ENCODE measurements around the gene PPIG. TPM values are rescaled to one million over a fixed set of nuclear protein-coding genes. Genes with fewer than 3 reads are reported as not detected.

The PPIG gene
- polyA plus RNA-seq, 1 of the 3 experiments (the other 2 are of a cell fraction) = 8.3 TPM

DNA sequence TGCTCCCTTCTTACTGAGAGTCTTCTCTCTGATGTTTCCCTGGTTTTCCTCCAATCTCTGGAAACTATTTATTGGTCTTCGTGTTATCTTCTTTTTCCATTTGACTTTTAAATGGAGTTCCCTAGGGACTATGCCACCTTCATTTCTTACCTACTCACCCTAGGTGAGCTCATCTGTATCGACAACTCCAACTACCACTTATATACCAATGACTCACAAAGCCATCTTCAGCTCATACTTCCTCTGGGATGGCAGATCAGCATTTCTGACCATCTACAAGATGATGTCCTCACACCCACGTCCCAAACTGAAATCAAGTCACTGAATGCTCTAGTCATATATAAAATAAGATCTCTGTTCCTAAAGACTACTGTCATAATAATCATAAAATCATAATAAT lies 69.5 kb downstream of the PPIG start:
- Histone ChIP-seq H2AFZ (ENCODE audit: low read depth) (no peak overlapping the region), H4K20me1 (ENCODE audit: insufficient read depth) (no peaks in the 10 kb centered on the region), H3K9me2 (no peaks in the 10 kb centered on the region), H3K27me3 (ENCODE audit: insufficient read depth) (no peaks in the 10 kb centered on the region), H3K36me3 (replicated peaks in 1 of 2; ENCODE audit: control insufficient read depth in 1 of 2, insufficient read depth in 2 of 2, low read length in 1 of 2) (no peaks in the 10 kb centered on the region), H3K27ac (ENCODE audit: low read depth in 2 of 2, low read length in 1 of 2) (no peak overlapping the region), H3K9me3 (no peaks in the 10 kb centered on the region), H3K4me1 (ENCODE audit: control insufficient read depth in 1 of 2, insufficient read depth in 2 of 2, low read depth in 1 of 2, low read length in 1 of 2) (no peaks in the 10 kb centered on the region), H3K9ac (no peak overlapping the region), H3K79me2 (ENCODE audit: insufficient read depth) (no peaks in the 10 kb centered on the region), H3K4me2 (no peak overlapping the region), H3K4me3 (ENCODE audit: low read depth in 2 of 2, low read length in 1 of 2) (no peak overlapping the region), H3F3A (replicated peaks; ENCODE audit: insufficient read depth) (no peaks in the 10 kb centered on the region)
- 65% methylated on average over 3 of the region's 3 CpGs for WGBS (ENCODE audit: low lambda C conversion rate)
- POLR2A ChIA-PET = no interaction called here
- CTCF ChIA-PET = interaction anchor here (1.0 kb wide), 1 partner anchor 30 kb away, joined by 3 read pairs; no protein-coding TSS in a partner anchor
- TF ChIP-seq RFX5 (IDR thresholded peaks at IDR 0.05; ENCODE audit: low read length) (no peak), YY1 (IDR thresholded peaks at IDR 0.05; ENCODE audit: low read depth) (no peak), RXRA (IDR thresholded peaks at IDR 0.05; ENCODE audit: borderline replicate concordance, low read depth) (no peak), MEF2A (IDR thresholded peaks at IDR 0.05; ENCODE audit: borderline replicate concordance, low read depth) (no peak), SIN3A (IDR thresholded peaks at IDR 0.05; ENCODE audit: borderline replicate concordance, low read depth, low read length) (no peak), GABPA (IDR thresholded peaks at IDR 0.05; ENCODE audit: low read depth) (no peak), POLR2AphosphoS5 (IDR thresholded peaks at IDR 0.05; ENCODE audit: low read depth, low read length) (no peak), RCOR1 (IDR thresholded peaks at IDR 0.05; ENCODE audit: low read length) (no peak), TCF12 (IDR thresholded peaks at IDR 0.05) (no peak), TAF1 (IDR thresholded peaks at IDR 0.05; ENCODE audit: borderline replicate concordance, low read depth, low read length) (no peak)
- TF ChIP-seq, protein P1, sequence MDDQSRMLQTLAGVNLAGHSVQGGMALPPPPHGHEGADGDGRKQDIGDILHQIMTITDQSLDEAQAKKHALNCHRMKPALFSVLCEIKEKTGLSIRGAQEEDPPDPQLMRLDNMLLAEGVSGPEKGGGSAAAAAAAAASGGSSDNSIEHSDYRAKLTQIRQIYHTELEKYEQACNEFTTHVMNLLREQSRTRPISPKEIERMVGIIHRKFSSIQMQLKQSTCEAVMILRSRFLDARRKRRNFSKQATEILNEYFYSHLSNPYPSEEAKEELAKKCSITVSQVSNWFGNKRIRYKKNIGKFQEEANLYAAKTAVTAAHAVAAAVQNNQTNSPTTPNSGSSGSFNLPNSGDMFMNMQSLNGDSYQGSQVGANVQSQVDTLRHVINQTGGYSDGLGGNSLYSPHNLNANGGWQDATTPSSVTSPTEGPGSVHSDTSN (IDR thresholded peaks at IDR 0.05) = no peak
- TF ChIP-seq, protein P2, sequence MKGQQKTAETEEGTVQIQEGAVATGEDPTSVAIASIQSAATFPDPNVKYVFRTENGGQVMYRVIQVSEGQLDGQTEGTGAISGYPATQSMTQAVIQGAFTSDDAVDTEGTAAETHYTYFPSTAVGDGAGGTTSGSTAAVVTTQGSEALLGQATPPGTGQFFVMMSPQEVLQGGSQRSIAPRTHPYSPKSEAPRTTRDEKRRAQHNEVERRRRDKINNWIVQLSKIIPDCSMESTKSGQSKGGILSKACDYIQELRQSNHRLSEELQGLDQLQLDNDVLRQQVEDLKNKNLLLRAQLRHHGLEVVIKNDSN (IDR thresholded peaks at IDR 0.05; ENCODE audit: borderline replicate concordance, low read depth) = no peak
- DNase-seq = no peak

DNA sequence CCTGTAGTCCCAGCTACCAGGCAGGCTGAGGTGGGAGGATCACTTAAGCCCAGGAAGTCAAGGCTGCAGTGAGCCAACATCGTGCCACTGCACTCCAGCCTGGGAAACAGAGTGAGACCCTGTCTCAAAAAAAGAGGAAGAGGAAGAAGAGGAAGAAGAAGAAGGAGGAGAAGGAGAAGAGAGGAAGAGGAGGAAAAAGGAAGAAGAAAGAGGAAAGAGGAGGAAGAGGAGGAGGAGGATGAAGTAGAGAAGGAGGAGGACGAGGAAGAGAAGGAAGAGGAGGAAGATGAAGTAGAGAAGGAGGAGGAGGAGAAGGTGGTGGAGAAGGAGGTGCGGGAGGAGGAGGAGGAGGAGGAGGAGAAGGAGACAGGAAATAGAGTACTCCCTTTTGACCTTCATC lies 72.0 kb downstream of the PPIG start:
- Histone ChIP-seq H3K36me3 (replicated peaks in 1 of 2; ENCODE audit: control insufficient read depth in 1 of 2, insufficient read depth in 2 of 2, low read length in 1 of 2) (no peaks in the 10 kb centered on the region), H3K27me3 (ENCODE audit: insufficient read depth) (no peaks in the 10 kb centered on the region), H3F3A (replicated peaks; ENCODE audit: insufficient read depth) (no peaks in the 10 kb centered on the region), H3K27ac (ENCODE audit: low read depth in 2 of 2, low read length in 1 of 2) (no peak overlapping the region), H3K79me2 (ENCODE audit: insufficient read depth) (no peaks in the 10 kb centered on the region), H3K9ac (no peak overlapping the region), H3K4me2 (no peak overlapping the region), H3K9me2 (no peaks in the 10 kb centered on the region), H4K20me1 (ENCODE audit: insufficient read depth) (no peaks in the 10 kb centered on the region), H3K4me1 (ENCODE audit: control insufficient read depth in 1 of 2, insufficient read depth in 2 of 2, low read depth in 1 of 2, low read length in 1 of 2) (no peaks in the 10 kb centered on the region), H3K4me3 (ENCODE audit: low read depth in 2 of 2, low read length in 1 of 2) (no peak overlapping the region), H2AFZ (ENCODE audit: low read depth) (no peak overlapping the region), H3K9me3 (no peaks in the 10 kb centered on the region)
- 52% methylated on average over 3 of the region's 3 CpGs for WGBS (ENCODE audit: low lambda C conversion rate)
- POLR2A ChIA-PET = no interaction called here
- CTCF ChIA-PET = interaction anchor here (1.0 kb wide), 1 partner anchor 12 kb away, joined by 3 read pairs; no protein-coding TSS in a partner anchor
- DNase-seq = no peak
- TF ChIP-seq GATA2 (CRISPR knock-in tag; IDR thresholded peaks at IDR 0.05) (no peak), RAD21 (IDR thresholded peaks at IDR 0.05; ENCODE audit: low read length) (no peak), ELF1 (IDR thresholded peaks at IDR 0.05) (no peak)
- TF ChIP-seq, protein P3, sequence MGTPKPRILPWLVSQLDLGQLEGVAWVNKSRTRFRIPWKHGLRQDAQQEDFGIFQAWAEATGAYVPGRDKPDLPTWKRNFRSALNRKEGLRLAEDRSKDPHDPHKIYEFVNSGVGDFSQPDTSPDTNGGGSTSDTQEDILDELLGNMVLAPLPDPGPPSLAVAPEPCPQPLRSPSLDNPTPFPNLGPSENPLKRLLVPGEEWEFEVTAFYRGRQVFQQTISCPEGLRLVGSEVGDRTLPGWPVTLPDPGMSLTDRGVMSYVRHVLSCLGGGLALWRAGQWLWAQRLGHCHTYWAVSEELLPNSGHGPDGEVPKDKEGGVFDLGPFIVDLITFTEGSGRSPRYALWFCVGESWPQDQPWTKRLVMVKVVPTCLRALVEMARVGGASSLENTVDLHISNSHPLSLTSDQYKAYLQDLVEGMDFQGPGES (IDR thresholded peaks at IDR 0.05; ENCODE audit: low read depth, low read length) = no peak
